ENCODE data around the gene GLP2R. TPM values are rescaled to one million over a fixed set of nuclear protein-coding genes. Genes with fewer than 3 reads are reported as not detected.

GLP2R gene
- total RNA-seq, 1 experiment from 2014 or later = not detected

- Histone ChIP-seq H3K4me3 (ENCODE audit: low read depth, low read length, poor library complexity, severe bottlenecking) (no peak overlapping the region), H3K36me3 (ENCODE audit: insufficient read depth, low read length, poor library complexity, severe bottlenecking) (no peaks in the 10 kb centered on the region), H3K9me3 (ENCODE audit: low read depth, low read length, poor library complexity, severe bottlenecking) (no peaks in the 10 kb centered on the region), H3K27ac (ENCODE audit: low read depth, low read length, poor library complexity, severe bottlenecking) (no peak overlapping the region), H3K4me1 (ENCODE audit: insufficient read depth, low read length, poor library complexity, severe bottlenecking) (no peaks in the 10 kb centered on the region), H3K27me3 (replicated peaks; ENCODE audit: insufficient read depth, low read depth, low read length, poor library complexity) (peaks cover 21% of the 10 kb centered on the region)
- ChIA-PET POLR2A (ENCODE audit: low non-redundant PET) (no interaction called here), CTCF (no interaction called here)
- intact Hi-C loops (cut with micrococcal nuclease; ENCODE audit: unreplicated experiment) = no loop called here
- TF ChIP-seq, protein P1, sequence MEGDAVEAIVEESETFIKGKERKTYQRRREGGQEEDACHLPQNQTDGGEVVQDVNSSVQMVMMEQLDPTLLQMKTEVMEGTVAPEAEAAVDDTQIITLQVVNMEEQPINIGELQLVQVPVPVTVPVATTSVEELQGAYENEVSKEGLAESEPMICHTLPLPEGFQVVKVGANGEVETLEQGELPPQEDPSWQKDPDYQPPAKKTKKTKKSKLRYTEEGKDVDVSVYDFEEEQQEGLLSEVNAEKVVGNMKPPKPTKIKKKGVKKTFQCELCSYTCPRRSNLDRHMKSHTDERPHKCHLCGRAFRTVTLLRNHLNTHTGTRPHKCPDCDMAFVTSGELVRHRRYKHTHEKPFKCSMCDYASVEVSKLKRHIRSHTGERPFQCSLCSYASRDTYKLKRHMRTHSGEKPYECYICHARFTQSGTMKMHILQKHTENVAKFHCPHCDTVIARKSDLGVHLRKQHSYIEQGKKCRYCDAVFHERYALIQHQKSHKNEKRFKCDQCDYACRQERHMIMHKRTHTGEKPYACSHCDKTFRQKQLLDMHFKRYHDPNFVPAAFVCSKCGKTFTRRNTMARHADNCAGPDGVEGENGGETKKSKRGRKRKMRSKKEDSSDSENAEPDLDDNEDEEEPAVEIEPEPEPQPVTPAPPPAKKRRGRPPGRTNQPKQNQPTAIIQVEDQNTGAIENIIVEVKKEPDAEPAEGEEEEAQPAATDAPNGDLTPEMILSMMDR (conservative IDR thresholded peaks at IDR 0.05; ENCODE audit: low read depth, low read length) = no peak
- TF ChIP-seq EZH2 (IDR thresholded peaks at IDR 0.05; ENCODE audit: borderline replicate concordance, low read depth, low read length, poor library complexity, severe bottlenecking) = no peak
- no TSS peak for BruUV-seq (replicated peaks)
- DNase-seq (ENCODE audit: low spot score) = no peak
Measured at GRCh38 chr17:9814337-9814945, 11.3 kb upstream of the GLP2R start.

- intact Hi-C loops (cut with micrococcal nuclease; ENCODE audit: unreplicated experiment) = no loop called here
- CTCF ChIA-PET = no interaction called here
- no TSS peak for BruUV-seq (replicated peaks)
- H3K4me1 ChIP-seq (ENCODE audit: insufficient read depth, low read length, poor library complexity, severe bottlenecking) = no peaks in the 10 kb centered on the region
- no peaks in the 10 kb centered on the region for H3K36me3 ChIP-seq (ENCODE audit: insufficient read depth, low read length, poor library complexity, severe bottlenecking)
- H3K27ac ChIP-seq (ENCODE audit: low read depth, low read length, poor library complexity, severe bottlenecking) = no peak overlapping the region
- TF ChIP-seq EZH2 (IDR thresholded peaks at IDR 0.05; ENCODE audit: borderline replicate concordance, low read depth, low read length, poor library complexity, severe bottlenecking) = no peak
- TF ChIP-seq, protein P1 (conservative IDR thresholded peaks at IDR 0.05; ENCODE audit: low read depth, low read length) = no peak
- H3K9me3 ChIP-seq (ENCODE audit: low read depth, low read length, poor library complexity, severe bottlenecking) = no peaks in the 10 kb centered on the region
- POLR2A ChIA-PET (ENCODE audit: low non-redundant PET) = no interaction called here
- peaks cover 6% of the 10 kb centered on the region for H3K27me3 ChIP-seq (replicated peaks; ENCODE audit: insufficient read depth, low read depth, low read length, poor library complexity)
- DNase-seq (ENCODE audit: low spot score) = no peak
- no peak overlapping the region for H3K4me3 ChIP-seq (ENCODE audit: low read depth, low read length, poor library complexity, severe bottlenecking)
Measured at GRCh38 chr17:9816472-9816871, 9.3 kb upstream of the GLP2R start.

- Histone ChIP-seq H3K4me1 (ENCODE audit: insufficient read depth, low read length, poor library complexity, severe bottlenecking) (no peaks in the 10 kb centered on the region), H3K4me3 (ENCODE audit: low read depth, low read length, poor library complexity, severe bottlenecking) (no peak overlapping the region), H3K27ac (ENCODE audit: low read depth, low read length, poor library complexity, severe bottlenecking) (no peak overlapping the region), H3K9me3 (ENCODE audit: low read depth, low read length, poor library complexity, severe bottlenecking) (no peaks in the 10 kb centered on the region), H3K36me3 (ENCODE audit: insufficient read depth, low read length, poor library complexity, severe bottlenecking) (no peaks in the 10 kb centered on the region), H3K27me3 (replicated peaks; ENCODE audit: insufficient read depth, low read depth, low read length, poor library complexity) (no peaks in the 10 kb centered on the region)
- DNase-seq (ENCODE audit: low spot score) = no peak
- TF ChIP-seq, protein P1 (conservative IDR thresholded peaks at IDR 0.05; ENCODE audit: low read depth, low read length) = no peak
- TF ChIP-seq EZH2 (IDR thresholded peaks at IDR 0.05; ENCODE audit: borderline replicate concordance, low read depth, low read length, poor library complexity, severe bottlenecking) = no peak
- no TSS peak for BruUV-seq (replicated peaks)
- intact Hi-C loops (cut with micrococcal nuclease; ENCODE audit: unreplicated experiment) = no loop called here
- CTCF ChIA-PET = interaction anchor here (0.5 kb wide), 1 partner anchor 59 kb away, joined by 6 read pairs; no protein-coding TSS in a partner anchor
- POLR2A ChIA-PET (ENCODE audit: low non-redundant PET) = interaction anchor here (0.6 kb wide), 1 partner anchor 21 kb away, joined by 9 read pairs; no protein-coding TSS in a partner anchor
Measured at GRCh38 chr17:9817086-9817485, 8.6 kb upstream of the GLP2R start.

Measured in A673 (cell line).